GM12864 (cell line): ENCODE data around the gene PRPF8.

Experiments
- DNase-seq: peaks from one replicate; pipeline ENCODE4 v3.0.0-alpha.2; 2011; ENCODE audit warnings: low read depth
- H3K4me3 ChIP-seq: 2 replicates; pipeline ENCODE4 v1.5.1; 2011; ENCODE audit warnings: mild to moderate bottlenecking, low read depth, low read length, control low read depth
- TF ChIP-seq, protein P1 (sequence below): IDR thresholded peaks from 2 replicates; pipeline ENCODE4 v1.5.1; 2011; ENCODE audit warnings: low read depth, mild to moderate bottlenecking, moderate library complexity, low read length, control low read depth, inconsistent platforms; ENCODE audit errors: missing control alignments

Gene PRPF8

GRCh38 chr17:1715803-1716075 is 31.1 kb upstream of the PRPF8 start:
- H3K4me3 ChIP-seq = peak overlapping the region; percentile 76
- DNase-seq = no peak
- TF ChIP-seq, protein P1, sequence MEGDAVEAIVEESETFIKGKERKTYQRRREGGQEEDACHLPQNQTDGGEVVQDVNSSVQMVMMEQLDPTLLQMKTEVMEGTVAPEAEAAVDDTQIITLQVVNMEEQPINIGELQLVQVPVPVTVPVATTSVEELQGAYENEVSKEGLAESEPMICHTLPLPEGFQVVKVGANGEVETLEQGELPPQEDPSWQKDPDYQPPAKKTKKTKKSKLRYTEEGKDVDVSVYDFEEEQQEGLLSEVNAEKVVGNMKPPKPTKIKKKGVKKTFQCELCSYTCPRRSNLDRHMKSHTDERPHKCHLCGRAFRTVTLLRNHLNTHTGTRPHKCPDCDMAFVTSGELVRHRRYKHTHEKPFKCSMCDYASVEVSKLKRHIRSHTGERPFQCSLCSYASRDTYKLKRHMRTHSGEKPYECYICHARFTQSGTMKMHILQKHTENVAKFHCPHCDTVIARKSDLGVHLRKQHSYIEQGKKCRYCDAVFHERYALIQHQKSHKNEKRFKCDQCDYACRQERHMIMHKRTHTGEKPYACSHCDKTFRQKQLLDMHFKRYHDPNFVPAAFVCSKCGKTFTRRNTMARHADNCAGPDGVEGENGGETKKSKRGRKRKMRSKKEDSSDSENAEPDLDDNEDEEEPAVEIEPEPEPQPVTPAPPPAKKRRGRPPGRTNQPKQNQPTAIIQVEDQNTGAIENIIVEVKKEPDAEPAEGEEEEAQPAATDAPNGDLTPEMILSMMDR = no peak

DNA sequence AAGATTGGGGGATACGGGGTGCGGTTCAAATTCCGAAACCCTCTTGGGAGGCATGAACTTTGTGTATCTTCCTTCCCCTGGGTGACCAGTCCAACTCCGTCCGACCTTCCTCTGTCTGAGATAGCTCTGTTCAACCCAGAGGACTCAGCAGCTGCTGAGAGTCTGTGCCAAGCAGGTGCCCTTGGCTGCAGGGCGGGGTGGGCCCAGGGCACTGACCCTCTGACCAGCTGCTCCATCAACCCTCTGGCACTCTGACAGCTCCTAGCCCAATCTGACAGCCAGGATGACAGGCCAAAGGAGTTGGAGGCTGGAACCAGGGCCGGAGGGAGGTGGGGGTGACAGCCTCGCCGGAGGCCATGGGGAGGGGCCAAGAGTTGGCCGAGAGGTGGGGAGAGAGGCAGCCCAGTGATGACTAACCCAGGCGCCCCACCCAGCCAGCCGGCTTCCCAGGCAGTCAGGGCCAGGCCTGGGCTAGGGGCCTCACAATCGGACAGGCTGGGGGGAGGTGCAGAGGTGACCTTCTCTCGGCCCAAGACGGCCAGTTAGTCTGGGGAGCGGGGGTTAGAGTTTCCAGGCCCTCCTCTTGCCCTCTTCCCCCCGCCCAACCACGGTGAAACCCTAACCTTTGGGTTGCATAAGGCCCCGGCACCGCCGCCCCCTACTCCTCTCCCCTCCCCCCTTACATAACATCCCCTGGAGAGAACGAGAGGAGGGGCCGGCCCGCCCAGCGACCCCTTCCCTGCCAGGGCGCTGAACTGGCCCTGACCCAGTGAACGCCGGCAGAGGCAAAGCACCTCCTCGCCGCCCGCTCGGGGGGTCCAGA is 30.5 kb upstream of the PRPF8 start:
- DNase-seq = no peak
- H3K4me3 ChIP-seq = peak overlapping the region; percentile 76
- TF ChIP-seq, protein P1 = no peak

GRCh38 chr17:1714427-1714979 is 29.8 kb upstream of the PRPF8 start:
- no peak for DNase-seq
- TF ChIP-seq, protein P1 = no peak
- H3K4me3 ChIP-seq = no peak overlapping the region; the same call in 1 of the 2 replicates

GRCh38 chr17:1713878-1714426 is 29.3 kb upstream of the PRPF8 start:
- no peak overlapping the region for H3K4me3 ChIP-seq
- TF ChIP-seq, protein P1 = peak; percentile 33
- no peak for DNase-seq

DNA sequence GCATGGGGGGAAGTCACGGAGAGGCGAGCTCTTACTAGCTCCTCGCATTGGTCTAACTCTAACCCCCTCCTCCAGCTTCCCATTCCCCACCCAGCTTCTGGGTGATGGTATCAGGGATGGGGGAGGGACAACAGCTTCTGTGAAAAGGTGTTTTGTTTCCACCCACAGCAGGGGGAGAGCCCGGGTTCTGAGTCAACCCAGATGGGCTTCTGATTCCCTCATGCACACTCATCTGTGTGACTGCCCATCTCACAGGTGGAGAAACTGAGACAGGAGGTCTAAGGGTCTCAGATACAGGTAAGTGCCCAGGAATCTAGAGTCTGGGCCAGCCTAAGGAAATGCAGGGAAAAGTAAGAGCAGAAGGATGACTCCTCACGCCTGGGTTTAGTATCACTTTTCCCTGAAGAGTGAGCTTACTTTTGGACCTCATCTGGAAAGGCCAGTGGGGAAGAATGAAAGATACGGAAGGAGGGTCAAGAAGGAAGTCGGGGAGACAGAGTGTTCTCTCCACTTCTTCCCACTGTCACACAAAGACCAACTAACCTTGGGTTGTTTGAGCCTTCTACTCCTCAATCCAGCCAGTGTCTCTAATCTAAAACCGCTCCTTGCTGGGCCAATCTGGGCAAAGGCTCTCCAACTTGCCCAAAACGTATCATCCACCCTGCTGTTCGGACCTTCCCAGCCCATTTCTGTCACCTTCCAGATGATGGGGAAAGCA is 28.7 kb upstream of the PRPF8 start:
- H3K4me3 ChIP-seq = no peak overlapping the region
- TF ChIP-seq, protein P1 = no peak
- DNase-seq = no peak

GRCh38 chr17:1712271-1712670 is 27.6 kb upstream of the PRPF8 start:
- TF ChIP-seq, protein P1 = no peak
- no peak overlapping the region for H3K4me3 ChIP-seq
- DNase-seq = no peak
